Endothelial cell of umbilical vein (primary cell): ENCODE data around the gene CFAP20.
"Not testable (repeated sequence)": the region's sequence is repeated elsewhere in the genome, so short reads cannot be mapped to it uniquely, and the experiment has no call there.

Experiments used
- EZH2 ChIP-seq: IDR thresholded peaks from 2 replicates; pipeline ENCODE4 v1.6.1; 2012; ENCODE audit warnings: borderline replicate concordance, low read depth, mild to moderate bottlenecking, moderate library complexity, low read length, inconsistent platforms; ENCODE audit not compliant: severe bottlenecking
- FOS ChIP-seq: IDR thresholded peaks from 2 replicates; pipeline ENCODE4 v1.6.1; 2011; ENCODE audit warnings: mild to moderate bottlenecking, low read length, moderate library complexity, borderline replicate concordance; ENCODE audit not compliant: insufficient read depth
- GATA2 ChIP-seq: IDR thresholded peaks from 2 replicates; pipeline ENCODE4 v1.7.0; 2011; ENCODE audit warnings: low read depth, mild to moderate bottlenecking, moderate library complexity, mixed read lengths, low read length; ENCODE audit not compliant: insufficient read length, insufficient read depth
- JUN ChIP-seq: IDR thresholded peaks from 2 replicates; pipeline ENCODE4 v1.6.1; 2011; ENCODE audit warnings: borderline replicate concordance, low read depth; ENCODE audit not compliant: insufficient read length, insufficient read depth
- POLR2A ChIP-seq: IDR thresholded peaks from 2 replicates; pipeline ENCODE4 v1.6.1; 2012; ENCODE audit warnings: low read depth, mild to moderate bottlenecking, control low read depth, low read length
- POLR2AphosphoS5 ChIP-seq: IDR thresholded peaks from 2 replicates; pipeline ENCODE4 v1.6.1; 2012; ENCODE audit warnings: low read depth, mild to moderate bottlenecking, control low read depth, low read length, moderate library complexity; ENCODE audit not compliant: insufficient read depth
- TF ChIP-seq, protein P1 (sequence below), 2 donors: IDR thresholded peaks; 1 replicate in 1 of 2; 2 replicates in 1 of 2; pipeline ENCODE4 v1.5.1; 2011; ENCODE audit warnings: low read length in 2 of 2, mild to moderate bottlenecking in 2 of 2, moderate library complexity in 2 of 2, control low read depth in 1 of 2, inconsistent platforms in 1 of 2, low read depth in 1 of 2; ENCODE audit not compliant: insufficient read depth in 1 of 2; ENCODE audit errors: extremely low read depth in 1 of 2

DNA sequence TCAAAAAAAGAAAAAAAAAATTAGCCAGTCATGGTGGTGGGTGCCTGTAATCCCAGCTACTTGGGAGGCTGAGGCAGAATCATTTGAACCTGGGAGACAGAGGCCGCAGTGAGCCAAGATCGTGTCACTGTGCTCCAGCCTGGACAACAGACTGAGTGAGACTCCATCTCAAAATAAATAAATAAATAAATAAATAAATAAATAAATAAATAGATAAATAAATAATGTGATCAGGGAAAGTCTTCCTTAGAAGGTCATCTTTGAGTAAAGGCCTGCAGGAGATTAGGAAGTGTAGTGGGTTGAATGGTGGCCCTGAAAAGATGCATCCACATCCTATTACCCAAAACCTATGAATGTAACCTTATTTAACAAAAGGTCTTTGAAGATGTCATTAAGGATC is 56.1 kb downstream of the CFAP20 start:
- TF ChIP-seq POLR2A, JUN, GATA2, EZH2, POLR2AphosphoS5, FOS: not testable (repeated sequence)
- TF ChIP-seq, protein P1, sequence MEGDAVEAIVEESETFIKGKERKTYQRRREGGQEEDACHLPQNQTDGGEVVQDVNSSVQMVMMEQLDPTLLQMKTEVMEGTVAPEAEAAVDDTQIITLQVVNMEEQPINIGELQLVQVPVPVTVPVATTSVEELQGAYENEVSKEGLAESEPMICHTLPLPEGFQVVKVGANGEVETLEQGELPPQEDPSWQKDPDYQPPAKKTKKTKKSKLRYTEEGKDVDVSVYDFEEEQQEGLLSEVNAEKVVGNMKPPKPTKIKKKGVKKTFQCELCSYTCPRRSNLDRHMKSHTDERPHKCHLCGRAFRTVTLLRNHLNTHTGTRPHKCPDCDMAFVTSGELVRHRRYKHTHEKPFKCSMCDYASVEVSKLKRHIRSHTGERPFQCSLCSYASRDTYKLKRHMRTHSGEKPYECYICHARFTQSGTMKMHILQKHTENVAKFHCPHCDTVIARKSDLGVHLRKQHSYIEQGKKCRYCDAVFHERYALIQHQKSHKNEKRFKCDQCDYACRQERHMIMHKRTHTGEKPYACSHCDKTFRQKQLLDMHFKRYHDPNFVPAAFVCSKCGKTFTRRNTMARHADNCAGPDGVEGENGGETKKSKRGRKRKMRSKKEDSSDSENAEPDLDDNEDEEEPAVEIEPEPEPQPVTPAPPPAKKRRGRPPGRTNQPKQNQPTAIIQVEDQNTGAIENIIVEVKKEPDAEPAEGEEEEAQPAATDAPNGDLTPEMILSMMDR (IDR thresholded peaks at IDR 0.05; ENCODE audit: extremely low read depth in 1 of 2, insufficient read depth in 1 of 2, low read depth in 1 of 2, low read length in 2 of 2) = not testable (repeated sequence)
